ENCODE results near the gene TGM6.
"Not testable (repeated sequence)": the region's sequence is repeated elsewhere in the genome, so short reads cannot be mapped to it uniquely, and the experiment has no call there.

Gene TGM6

DNA sequence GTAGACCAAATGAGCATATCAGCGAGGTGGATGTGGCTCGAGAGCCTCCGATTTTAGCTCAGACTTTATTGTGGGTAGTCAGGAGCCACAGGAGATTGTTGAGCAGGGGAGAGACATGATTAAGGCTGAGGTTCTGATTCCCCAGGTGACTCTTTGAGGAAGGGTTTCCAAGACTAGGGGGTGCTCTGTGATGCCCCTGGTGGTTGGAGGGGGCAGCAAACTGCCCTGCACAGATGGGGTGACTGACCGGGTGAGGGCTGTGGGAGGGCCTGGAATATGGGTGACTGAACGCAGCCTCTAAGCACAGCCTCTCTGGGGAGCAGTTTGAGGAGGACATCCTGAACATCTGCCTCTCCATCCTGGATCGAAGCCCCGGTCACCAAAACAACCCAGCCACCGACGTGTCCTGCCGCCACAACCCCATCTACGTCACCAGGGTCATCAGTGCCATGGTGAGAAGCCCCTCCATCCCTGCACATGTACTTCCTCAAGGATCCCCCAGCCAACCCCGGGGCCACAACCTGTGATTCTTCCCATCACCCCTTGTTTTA, 17.0 kb downstream of the TGM6 start:
- H3K9ac ChIP-seq (ENCODE audit: low read depth, low read length) = no peak overlapping the region
- no peaks in the 10 kb centered on the region for H3K9me3 ChIP-seq (ENCODE audit: control insufficient read depth, insufficient read depth, low read length)
- H3K4me1 ChIP-seq (ENCODE audit: insufficient read depth, low read length) = no peaks in the 10 kb centered on the region
- no peaks in the 10 kb centered on the region for H3K36me3 ChIP-seq (ENCODE audit: insufficient read depth, low read length)

GRCh38 chr20:2398449-2398848, 17.7 kb downstream of the TGM6 start:
- Histone ChIP-seq H3K36me3 (ENCODE audit: insufficient read depth, low read length) (no peaks in the 10 kb centered on the region), H3K9me3 (ENCODE audit: control insufficient read depth, insufficient read depth, low read length) (no peaks in the 10 kb centered on the region), H3K4me1 (ENCODE audit: insufficient read depth, low read length) (no peaks in the 10 kb centered on the region), H3K9ac (ENCODE audit: low read depth, low read length) (no peak overlapping the region)

GRCh38 chr20:2399390-2399789, 18.7 kb downstream of the TGM6 start:
- H3K36me3 ChIP-seq (ENCODE audit: insufficient read depth, low read length) = no peaks in the 10 kb centered on the region
- H3K4me1 ChIP-seq (ENCODE audit: insufficient read depth, low read length) = no peaks in the 10 kb centered on the region
- 0 out of 2 replicates have a peak, but pooled peaks cover 2% of the 10 kb centered on the region for H3K9me3 ChIP-seq (ENCODE audit: control insufficient read depth, insufficient read depth, low read length)
- H3K9ac ChIP-seq (ENCODE audit: low read depth, low read length) = no peak overlapping the region

- 0 out of 2 replicates have a peak, but pooled peaks cover 2% of the 10 kb centered on the region for H3K9me3 ChIP-seq (ENCODE audit: control insufficient read depth, insufficient read depth, low read length)
- no peak overlapping the region for H3K9ac ChIP-seq (ENCODE audit: low read depth, low read length)
- H3K36me3 ChIP-seq (ENCODE audit: insufficient read depth, low read length) = no peaks in the 10 kb centered on the region
- no peaks in the 10 kb centered on the region for H3K4me1 ChIP-seq (ENCODE audit: insufficient read depth, low read length)
Measured at GRCh38 chr20:2400290-2400689, 19.6 kb downstream of the TGM6 start.

DNA sequence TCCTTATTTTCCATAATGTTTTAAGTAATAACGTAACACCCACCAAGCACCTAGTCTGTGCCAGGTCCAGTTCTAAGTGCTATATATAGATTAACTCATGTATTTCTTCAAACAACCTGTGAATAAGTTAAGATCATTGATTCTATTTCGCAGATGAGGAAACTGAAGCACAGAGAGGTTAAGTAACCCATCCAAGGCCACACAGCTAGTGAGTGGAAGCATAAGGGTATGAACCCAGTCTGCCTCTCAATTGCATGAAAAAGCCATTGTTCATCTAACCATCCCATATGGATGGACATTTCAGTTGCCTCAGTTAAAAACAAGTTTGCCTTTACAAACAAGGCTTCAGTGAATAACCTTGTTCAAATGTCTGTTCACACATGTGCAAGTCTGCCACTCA, 20.8 kb downstream of the TGM6 start:
- 0 out of 2 replicates have a peak, but pooled peaks cover 2% of the 10 kb centered on the region for H3K9me3 ChIP-seq (ENCODE audit: control insufficient read depth, insufficient read depth, low read length)
- no peak overlapping the region for H3K9ac ChIP-seq (ENCODE audit: low read depth, low read length)
- no peaks in the 10 kb centered on the region for H3K4me1 ChIP-seq (ENCODE audit: insufficient read depth, low read length)
- no peaks in the 10 kb centered on the region for H3K36me3 ChIP-seq (ENCODE audit: insufficient read depth, low read length)

DNA sequence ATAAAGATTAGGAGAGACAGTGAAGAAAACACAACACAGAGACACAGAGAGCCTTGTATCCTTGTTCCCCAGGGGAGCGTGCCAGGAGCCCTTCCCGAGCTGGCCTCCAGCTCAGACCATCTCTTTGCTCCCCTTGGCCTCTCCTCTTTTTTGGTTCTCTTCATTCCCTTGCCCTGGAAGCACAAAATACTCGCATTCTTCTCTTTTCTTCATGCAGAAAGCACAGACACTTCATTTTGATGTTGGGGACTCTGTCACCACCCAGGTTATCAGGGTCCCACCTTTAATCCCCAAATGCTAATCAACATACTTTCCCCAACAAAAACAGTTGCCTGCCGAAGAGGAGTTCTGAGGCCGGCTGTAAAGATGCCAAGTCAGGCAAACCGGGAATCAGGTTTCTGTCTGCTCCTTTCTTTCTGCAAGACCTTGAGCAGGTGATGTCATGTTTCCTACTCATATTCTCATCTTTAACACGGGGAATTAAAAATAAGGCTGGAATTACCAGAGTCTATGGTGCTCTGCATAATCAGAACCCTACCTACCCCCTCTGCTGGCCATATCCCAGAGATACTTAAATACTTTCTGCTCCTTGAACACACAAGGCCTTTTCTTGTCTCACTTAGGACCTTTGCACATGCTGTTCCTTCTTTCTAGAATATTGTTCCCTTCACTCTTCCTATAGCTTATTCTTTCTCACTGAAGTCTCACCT, 21.7 kb downstream of the TGM6 start:
- Histone ChIP-seq H3K36me3 (ENCODE audit: insufficient read depth, low read length) (no peaks in the 10 kb centered on the region), H3K4me1 (ENCODE audit: insufficient read depth, low read length) (no peaks in the 10 kb centered on the region), H3K9ac (ENCODE audit: low read depth, low read length) (no peak overlapping the region), H3K9me3 (ENCODE audit: control insufficient read depth, insufficient read depth, low read length) (0 out of 2 replicates have a peak, but pooled peaks cover 2% of the 10 kb centered on the region)

GRCh38 chr20:2403291-2404052, 22.8 kb downstream of the TGM6 start:
- Histone ChIP-seq H3K4me1 (ENCODE audit: insufficient read depth, low read length) (no peaks in the 10 kb centered on the region), H3K9me3 (ENCODE audit: control insufficient read depth, insufficient read depth, low read length) (0 out of 2 replicates have a peak, but pooled peaks cover 2% of the 10 kb centered on the region), H3K36me3 (ENCODE audit: insufficient read depth, low read length) (no peaks in the 10 kb centered on the region), H3K9ac (ENCODE audit: low read depth, low read length) (no peak overlapping the region)

GRCh38 chr20:2405693-2406065, 25.0 kb downstream of the TGM6 start:
- H3K9ac ChIP-seq (ENCODE audit: low read depth, low read length) = no peak overlapping the region
- H3K4me1 ChIP-seq (ENCODE audit: insufficient read depth, low read length) = no peaks in the 10 kb centered on the region
- H3K36me3 ChIP-seq (ENCODE audit: insufficient read depth, low read length) = no peaks in the 10 kb centered on the region
- H3K9me3 ChIP-seq (ENCODE audit: control insufficient read depth, insufficient read depth, low read length) = 0 out of 2 replicates have a peak, but pooled peaks cover 2% of the 10 kb centered on the region

GRCh38 chr20:2407355-2407754, 26.7 kb downstream of the TGM6 start:
- not testable (repeated sequence) for H3K36me3 ChIP-seq (ENCODE audit: insufficient read depth, low read length); H3K9me3 ChIP-seq (ENCODE audit: control insufficient read depth, insufficient read depth, low read length); H3K4me1 ChIP-seq (ENCODE audit: insufficient read depth, low read length); H3K9ac ChIP-seq (ENCODE audit: low read depth, low read length)

- Histone ChIP-seq H3K36me3 (ENCODE audit: insufficient read depth, low read length) (no peaks in the 10 kb centered on the region), H3K9me3 (ENCODE audit: control insufficient read depth, insufficient read depth, low read length) (0 out of 2 replicates have a peak, but pooled peaks cover 2% of the 10 kb centered on the region), H3K9ac (ENCODE audit: low read depth, low read length) (no peak overlapping the region), H3K4me1 (ENCODE audit: insufficient read depth, low read length) (no peaks in the 10 kb centered on the region)
Measured at GRCh38 chr20:2408111-2408510, 27.4 kb downstream of the TGM6 start.

DNA sequence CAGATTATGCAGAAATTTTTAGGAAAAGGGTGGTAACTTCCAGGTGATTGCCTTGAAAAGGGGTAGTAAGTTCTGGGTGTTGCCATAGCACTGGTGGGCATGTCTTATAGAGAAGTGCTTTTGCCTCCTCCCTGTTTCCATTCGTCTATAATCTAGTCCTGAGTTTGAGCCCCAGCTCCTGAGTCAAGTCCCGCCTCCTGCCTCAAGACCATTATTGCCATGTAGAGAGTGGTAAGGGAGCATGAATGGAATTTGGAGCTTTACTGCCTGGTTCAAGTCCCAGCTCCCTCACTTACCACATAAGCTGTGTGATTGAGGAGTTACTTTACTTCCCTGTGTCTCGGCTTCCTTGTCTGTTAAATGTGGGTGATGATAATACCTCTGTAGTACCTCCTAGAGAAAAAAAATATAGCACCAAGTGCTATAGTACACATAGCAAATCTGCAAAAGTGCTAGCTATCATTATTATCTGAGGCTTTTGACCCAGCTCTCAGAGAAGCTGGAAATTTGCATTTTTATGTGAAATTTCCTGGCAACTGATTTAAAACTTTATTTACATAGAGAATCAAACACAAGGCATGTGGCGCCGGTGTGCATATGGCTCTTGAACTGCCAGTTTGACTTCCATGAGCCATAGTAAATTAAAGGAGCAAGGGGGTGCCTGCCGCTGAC, 36.0 kb downstream of the TGM6 start:
- Histone ChIP-seq H3K9me3 (ENCODE audit: control insufficient read depth, insufficient read depth, low read length) (no peaks in the 10 kb centered on the region), H3K36me3 (ENCODE audit: insufficient read depth, low read length) (no peaks in the 10 kb centered on the region), H3K4me1 (ENCODE audit: insufficient read depth, low read length) (no peaks in the 10 kb centered on the region), H3K9ac (ENCODE audit: low read depth, low read length) (no peak overlapping the region)

GRCh38 chr20:2417213-2417541, 36.5 kb downstream of the TGM6 start:
- H3K9me3 ChIP-seq (ENCODE audit: control insufficient read depth, insufficient read depth, low read length) = no peaks in the 10 kb centered on the region
- H3K36me3 ChIP-seq (ENCODE audit: insufficient read depth, low read length) = no peaks in the 10 kb centered on the region
- no peaks in the 10 kb centered on the region for H3K4me1 ChIP-seq (ENCODE audit: insufficient read depth, low read length)
- H3K9ac ChIP-seq (ENCODE audit: low read depth, low read length) = no peak overlapping the region

DNA sequence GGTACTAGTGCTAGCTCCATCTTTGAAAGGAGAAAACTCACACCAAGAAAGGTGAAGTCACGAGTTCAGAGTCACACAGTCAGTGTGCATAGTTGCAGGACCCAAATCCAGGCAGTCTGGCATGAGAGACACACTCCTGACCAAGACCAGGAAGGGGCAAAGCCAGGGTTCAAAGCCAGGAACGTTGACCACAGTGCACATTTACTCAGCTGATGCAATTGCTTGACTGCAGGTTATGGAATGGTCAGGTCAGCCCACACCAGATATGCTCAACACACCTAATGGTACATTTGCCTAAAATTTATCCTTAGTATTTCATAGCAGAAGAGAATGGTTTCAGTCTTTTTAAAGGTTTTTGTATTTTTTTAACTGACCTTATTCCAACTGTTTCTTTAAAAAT, 37.7 kb downstream of the TGM6 start:
- no peak overlapping the region for H3K9ac ChIP-seq (ENCODE audit: low read depth, low read length)
- H3K36me3 ChIP-seq (ENCODE audit: insufficient read depth, low read length) = no peaks in the 10 kb centered on the region
- H3K4me1 ChIP-seq (ENCODE audit: insufficient read depth, low read length) = no peaks in the 10 kb centered on the region
- H3K9me3 ChIP-seq (ENCODE audit: control insufficient read depth, insufficient read depth, low read length) = no peaks in the 10 kb centered on the region

DNA sequence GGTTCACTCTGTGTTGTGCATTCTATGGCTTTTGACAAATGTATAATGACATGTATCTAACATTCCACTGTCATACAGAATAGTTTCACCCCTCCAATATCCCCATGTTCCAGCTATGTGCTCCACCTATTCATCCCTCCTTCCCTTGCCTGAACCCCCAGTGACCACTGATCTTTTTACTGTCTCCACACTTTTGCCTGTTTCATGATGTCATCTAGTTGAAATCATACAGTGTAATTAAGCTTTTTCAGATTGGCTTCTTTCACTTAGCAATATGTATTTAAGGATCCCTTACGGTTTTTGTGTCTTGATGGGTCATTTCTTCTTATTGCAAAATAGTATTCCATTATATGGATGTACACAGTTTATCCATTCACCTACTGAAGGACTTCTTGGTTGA, 39.8 kb downstream of the TGM6 start:
- no peak overlapping the region for H3K9ac ChIP-seq (ENCODE audit: low read depth, low read length)
- no peaks in the 10 kb centered on the region for H3K9me3 ChIP-seq (ENCODE audit: control insufficient read depth, insufficient read depth, low read length)
- H3K4me1 ChIP-seq (ENCODE audit: insufficient read depth, low read length) = no peaks in the 10 kb centered on the region
- no peaks in the 10 kb centered on the region for H3K36me3 ChIP-seq (ENCODE audit: insufficient read depth, low read length)

Measured in ES-I3 (cell line).